ENCODE measurements around the gene OR2AG2. TPM values are rescaled to one million over a fixed set of nuclear protein-coding genes. Genes with fewer than 3 reads are reported as not detected.

OR2AG2 gene, protein sequence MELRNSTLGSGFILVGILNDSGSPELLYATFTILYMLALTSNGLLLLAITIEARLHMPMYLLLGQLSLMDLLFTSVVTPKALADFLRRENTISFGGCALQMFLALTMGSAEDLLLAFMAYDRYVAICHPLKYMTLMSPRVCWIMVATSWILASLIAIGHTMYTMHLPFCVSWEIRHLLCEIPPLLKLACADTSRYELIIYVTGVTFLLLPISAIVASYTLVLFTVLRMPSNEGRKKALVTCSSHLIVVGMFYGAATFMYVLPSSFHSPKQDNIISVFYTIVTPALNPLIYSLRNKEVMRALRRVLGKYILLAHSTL
- total RNA-seq (under 1 TPM in 1 of 2 experiments, not detected in 1; 0.06 TPM), total RNA-seq (0 to 0.44 (median 0) reads per million in 172 experiments)
- polyA plus RNA-seq (2013, experiment 1 of 2): not detected
- 0.03 TPM for polyA plus RNA-seq (2013, experiment 2 of 2)

DNA sequence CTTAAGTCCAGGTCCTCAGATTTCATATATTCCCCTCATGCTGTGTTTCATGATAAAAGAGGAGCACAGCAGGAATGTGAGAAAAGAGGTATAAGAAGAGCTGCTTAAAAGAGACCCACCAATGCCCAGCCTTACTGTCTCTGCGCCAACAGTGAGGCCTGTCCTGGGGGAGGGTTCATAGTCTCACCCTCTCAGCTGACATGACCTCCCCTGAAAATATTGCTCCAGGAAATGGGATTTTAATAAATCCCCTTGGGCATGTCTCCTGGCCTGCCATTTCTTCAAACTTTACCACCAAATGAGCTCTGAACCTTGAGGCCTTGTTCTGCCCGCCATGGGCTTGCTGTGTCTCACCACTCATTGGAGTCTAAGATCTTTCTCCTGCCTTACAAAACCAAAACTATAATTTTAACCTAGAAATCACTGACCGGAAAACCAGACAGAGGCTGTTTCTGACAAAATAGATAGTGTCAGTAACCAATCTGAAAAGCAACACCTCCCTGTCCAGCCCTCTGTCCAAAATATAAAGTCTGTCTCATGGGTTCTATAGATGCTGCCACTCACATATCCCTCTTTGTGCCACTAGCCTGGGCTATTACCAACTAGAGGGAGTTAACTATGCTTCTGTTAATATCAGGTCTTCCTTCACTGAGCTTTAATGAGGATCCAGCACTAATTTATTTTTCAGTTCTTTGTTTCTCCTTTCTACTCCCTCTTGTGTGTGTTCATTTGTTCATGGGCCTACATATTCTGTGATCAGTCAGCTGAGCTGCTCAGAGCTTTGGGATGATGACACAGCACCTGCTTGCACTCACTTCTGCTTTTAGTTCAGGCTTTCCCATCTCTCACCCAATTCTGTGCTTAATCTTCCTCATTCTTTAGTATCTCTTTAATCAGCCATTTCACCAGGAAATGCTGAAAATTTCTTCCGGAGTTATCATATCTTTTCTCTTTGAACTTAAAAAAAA lies at the start of gene OR2AG2:
Gene OR2AG2 (minus strand): TSS at position 51 of the 968 bp plus-strand sequence. CDS start 3,019 bp downstream, outside the sequence.
- no peak within 1 kb of the TSS for H3K27ac Mint-ChIP-seq
- H3K27me3 Mint-ChIP-seq: no peaks in the 10 kb centered on the region
- ChIA-PET CTCF (interaction anchor here (1.4 kb wide), 1 partner anchor 32 kb away, joined by 3 read pairs; no protein-coding TSS in a partner anchor), POLR2A (interaction anchor here (0.6 kb wide), 1 partner anchor 13 kb away, joined by 3 read pairs; no protein-coding TSS in a partner anchor)
- no peaks in the 10 kb centered on the region for H3K27me3 ChIP-seq (ENCODE audit: control insufficient read depth in 1 of 2, insufficient read depth in 2 of 2, low read length in 2 of 2)
- no peak for ATAC-seq (ENCODE audit: poor library complexity)
- no peak within 1 kb of the TSS for H3K27ac ChIP-seq (ENCODE audit: low read depth in 1 of 2, low read length in 2 of 2)
- DNase-seq: peak in 3 of 14 experiments; percentile 5 to 47 (median 39)
- no peaks in the 10 kb centered on the region for H3K36me3 Mint-ChIP-seq (ENCODE audit: low read depth)
- H3K9me3 Mint-ChIP-seq: no peaks in the 10 kb centered on the region
- H3K4me1 ChIP-seq (ENCODE audit: insufficient read depth, low read length): no peaks in the 10 kb centered on the region
- H3K4me3 Mint-ChIP-seq: no peak within 1 kb of the TSS
- no peaks in the 10 kb centered on the region for H3K9me3 ChIP-seq (ENCODE audit: control insufficient read depth in 1 of 2, insufficient read depth in 1 of 2, low read length in 2 of 2)
- intact Hi-C loops (cut with DNase I, micrococcal nuclease): no loop called here
- no peaks in the 10 kb centered on the region for H3K4me1 Mint-ChIP-seq (ENCODE audit: low read depth)
- TF ChIP-seq, protein P1, sequence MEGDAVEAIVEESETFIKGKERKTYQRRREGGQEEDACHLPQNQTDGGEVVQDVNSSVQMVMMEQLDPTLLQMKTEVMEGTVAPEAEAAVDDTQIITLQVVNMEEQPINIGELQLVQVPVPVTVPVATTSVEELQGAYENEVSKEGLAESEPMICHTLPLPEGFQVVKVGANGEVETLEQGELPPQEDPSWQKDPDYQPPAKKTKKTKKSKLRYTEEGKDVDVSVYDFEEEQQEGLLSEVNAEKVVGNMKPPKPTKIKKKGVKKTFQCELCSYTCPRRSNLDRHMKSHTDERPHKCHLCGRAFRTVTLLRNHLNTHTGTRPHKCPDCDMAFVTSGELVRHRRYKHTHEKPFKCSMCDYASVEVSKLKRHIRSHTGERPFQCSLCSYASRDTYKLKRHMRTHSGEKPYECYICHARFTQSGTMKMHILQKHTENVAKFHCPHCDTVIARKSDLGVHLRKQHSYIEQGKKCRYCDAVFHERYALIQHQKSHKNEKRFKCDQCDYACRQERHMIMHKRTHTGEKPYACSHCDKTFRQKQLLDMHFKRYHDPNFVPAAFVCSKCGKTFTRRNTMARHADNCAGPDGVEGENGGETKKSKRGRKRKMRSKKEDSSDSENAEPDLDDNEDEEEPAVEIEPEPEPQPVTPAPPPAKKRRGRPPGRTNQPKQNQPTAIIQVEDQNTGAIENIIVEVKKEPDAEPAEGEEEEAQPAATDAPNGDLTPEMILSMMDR (IDR thresholded peaks at IDR 0.05): no peak
- no peaks in the 10 kb centered on the region for H3K36me3 ChIP-seq (ENCODE audit: insufficient read depth, low read length)
- H3K4me3 ChIP-seq (ENCODE audit: low read length): no peak within 1 kb of the TSS

DNA sequence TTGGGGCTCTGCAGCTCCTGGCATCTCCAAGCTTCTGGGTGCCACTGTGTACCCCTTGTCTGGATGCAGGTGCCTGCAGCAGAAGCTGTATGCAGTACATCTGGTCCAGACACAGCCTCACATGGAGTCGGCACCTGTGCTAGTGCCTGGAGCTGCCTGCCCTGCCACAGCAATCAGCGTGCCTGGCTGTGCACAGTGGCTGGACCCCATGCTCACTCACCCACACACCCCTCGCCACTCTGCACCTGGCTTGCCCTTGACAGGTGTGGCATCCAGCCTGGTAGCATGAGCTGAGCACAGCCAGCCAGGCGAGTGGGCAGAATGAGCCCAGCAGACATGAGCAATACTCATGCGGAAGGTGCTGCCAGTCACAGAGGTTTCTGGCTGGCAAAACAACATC lies 47.2 kb upstream of the OR2AG2 start:
- TF ChIP-seq, protein P1 (IDR thresholded peaks at IDR 0.05): no peak
- POLR2A ChIA-PET: no interaction called here
- ATAC-seq (ENCODE audit: poor library complexity) (no peak), DNase-seq (no peak)
- H3K4me1 ChIP-seq (ENCODE audit: insufficient read depth, low read length): no peaks in the 10 kb centered on the region
- CTCF ChIA-PET: no interaction called here
- H3K27ac ChIP-seq (ENCODE audit: low read depth in 1 of 2, low read length in 2 of 2): no peak overlapping the region
- peaks cover 16% of the 10 kb centered on the region for H3K27me3 Mint-ChIP-seq
- H3K4me3 ChIP-seq (ENCODE audit: low read length): no peak overlapping the region
- H3K9me3 Mint-ChIP-seq: peaks cover 3% of the 10 kb centered on the region
- peaks cover 0 to 3% of the 10 kb centered on the region in 2 experiments for H3K27me3 ChIP-seq (ENCODE audit: control insufficient read depth in 1 of 2, insufficient read depth in 2 of 2, low read length in 2 of 2)
- peaks cover 0 to 13% of the 10 kb centered on the region in 2 experiments for H3K9me3 ChIP-seq (ENCODE audit: control insufficient read depth in 1 of 2, insufficient read depth in 1 of 2, low read length in 2 of 2)
- intact Hi-C loops (cut with DNase I, micrococcal nuclease): no loop called here
- H3K36me3 ChIP-seq (ENCODE audit: insufficient read depth, low read length): no peaks in the 10 kb centered on the region
- H3K36me3 Mint-ChIP-seq (ENCODE audit: low read depth): no peaks in the 10 kb centered on the region
- no peak overlapping the region for H3K27ac Mint-ChIP-seq
- H3K4me1 Mint-ChIP-seq (ENCODE audit: low read depth): no peaks in the 10 kb centered on the region
- H3K4me3 Mint-ChIP-seq: no peak overlapping the region

DNA sequence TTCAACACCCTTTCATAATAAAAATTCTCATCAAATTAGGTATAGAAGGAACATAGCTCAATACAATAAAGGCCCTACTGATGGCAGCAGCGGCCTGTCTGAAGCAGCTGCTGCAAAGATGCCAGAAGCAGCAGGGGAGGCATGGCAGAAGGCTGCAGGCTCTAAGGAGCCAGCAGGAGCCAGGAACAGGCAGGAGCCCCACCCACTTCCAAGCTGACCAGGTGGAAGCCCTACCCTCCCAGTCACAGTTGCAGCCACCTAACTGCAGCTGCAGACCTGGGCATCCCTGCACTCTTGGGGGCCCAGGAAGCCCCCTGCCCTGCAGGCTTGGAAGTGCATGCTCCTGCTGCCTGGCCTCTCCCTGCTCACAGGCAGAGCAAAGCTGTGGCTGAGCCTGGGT lies 45.9 kb upstream of the OR2AG2 start:
- H3K27me3 Mint-ChIP-seq: peaks cover 22% of the 10 kb centered on the region
- intact Hi-C loops (cut with DNase I, micrococcal nuclease): no loop called here
- ATAC-seq (ENCODE audit: poor library complexity) (no peak), DNase-seq (no peak)
- no peak overlapping the region for H3K27ac Mint-ChIP-seq
- Histone ChIP-seq H3K36me3 (ENCODE audit: insufficient read depth, low read length) (no peaks in the 10 kb centered on the region), H3K9me3 (ENCODE audit: control insufficient read depth in 1 of 2, insufficient read depth in 1 of 2, low read length in 2 of 2) (peaks cover 0 to 13% of the 10 kb centered on the region in 2 experiments), H3K4me3 (ENCODE audit: low read length) (no peak overlapping the region), H3K4me1 (ENCODE audit: insufficient read depth, low read length) (peaks cover under 1% of the 10 kb centered on the region), H3K27ac (ENCODE audit: low read depth in 1 of 2, low read length in 2 of 2) (no peak overlapping the region), H3K27me3 (ENCODE audit: control insufficient read depth in 1 of 2, insufficient read depth in 2 of 2, low read length in 2 of 2) (peaks cover 0 to 3% of the 10 kb centered on the region in 2 experiments)
- TF ChIP-seq, protein P1 (IDR thresholded peaks at IDR 0.05): no peak
- CTCF ChIA-PET: no interaction called here
- no peak overlapping the region for H3K4me3 Mint-ChIP-seq
- POLR2A ChIA-PET: no interaction called here
- peaks cover 3% of the 10 kb centered on the region for H3K9me3 Mint-ChIP-seq
- H3K36me3 Mint-ChIP-seq (ENCODE audit: low read depth): no peaks in the 10 kb centered on the region
- H3K4me1 Mint-ChIP-seq (ENCODE audit: low read depth): no peaks in the 10 kb centered on the region

All from CD4-positive, alpha-beta T cell (primary cell).